ENCODE data around the gene SHQ1. TPM values are rescaled to one million over a fixed set of nuclear protein-coding genes. Genes with fewer than 3 reads are reported as not detected.
A peak's percentile ranks its signal among the peaks of the same experiment; 100 is the strongest.

SHQ1 gene
- total and polyA plus RNA-seq, 9 of the 15 experiments (the other 6 are each of a cell fraction or from before 2014, with no cell fraction given): 9.2 to 25.0 (median 14.1) TPM

DNA sequence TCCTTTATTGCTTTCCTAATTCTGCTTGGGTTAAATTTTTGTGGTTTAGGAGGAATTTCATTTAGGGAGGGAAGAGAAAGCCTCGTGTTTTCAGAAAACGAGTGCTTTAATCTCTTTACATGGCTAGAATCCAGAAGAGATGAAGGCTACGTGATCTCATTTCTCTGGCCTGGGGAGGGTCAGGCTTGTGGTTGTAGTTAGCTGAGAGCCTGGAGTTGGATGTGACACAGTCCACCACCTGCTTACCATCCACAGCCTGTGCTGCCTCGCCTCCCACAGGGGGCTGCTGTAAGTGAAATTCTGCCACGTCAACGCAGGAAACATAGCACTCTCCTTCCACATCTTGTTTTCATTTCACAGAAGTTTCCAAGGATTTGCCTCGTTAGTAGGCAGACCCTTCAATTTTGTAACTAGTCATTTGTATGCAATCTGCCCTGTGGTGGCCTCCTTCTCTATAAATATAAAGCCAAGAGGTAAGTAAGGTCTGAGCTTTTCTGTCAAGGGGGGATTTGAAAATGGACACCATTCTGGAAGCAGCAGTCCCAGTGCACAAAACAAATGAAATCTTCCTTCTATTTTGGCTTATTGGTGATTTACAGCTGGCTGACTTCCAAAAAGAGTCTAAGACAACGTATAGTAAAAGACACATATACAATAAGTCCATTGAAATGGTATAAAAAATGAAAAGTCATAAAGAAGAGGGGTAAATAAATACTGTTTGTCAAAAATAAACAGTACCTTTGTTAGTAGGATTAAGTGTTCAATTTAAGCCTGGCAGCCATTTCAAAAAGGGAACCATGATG lies 43.0 kb upstream of the SHQ1 start (continued):
- TF ChIP-seq MGA (IDR thresholded peaks at IDR 0.05): peak; percentile 29
- TF ChIP-seq NR2C2 (CRISPR knock-in tag; IDR thresholded peaks at IDR 0.05): no peak
- TF ChIP-seq NR2C2 (tag; IDR thresholded peaks at IDR 0.05): no peak
- TF ChIP-seq, protein P1, sequence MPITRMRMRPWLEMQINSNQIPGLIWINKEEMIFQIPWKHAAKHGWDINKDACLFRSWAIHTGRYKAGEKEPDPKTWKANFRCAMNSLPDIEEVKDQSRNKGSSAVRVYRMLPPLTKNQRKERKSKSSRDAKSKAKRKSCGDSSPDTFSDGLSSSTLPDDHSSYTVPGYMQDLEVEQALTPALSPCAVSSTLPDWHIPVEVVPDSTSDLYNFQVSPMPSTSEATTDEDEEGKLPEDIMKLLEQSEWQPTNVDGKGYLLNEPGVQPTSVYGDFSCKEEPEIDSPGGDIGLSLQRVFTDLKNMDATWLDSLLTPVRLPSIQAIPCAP (CRISPR knock-in tag; IDR thresholded peaks at IDR 0.05; ENCODE audit: borderline replicate concordance): no peak
- no peak for TF ChIP-seq HMG20B (CRISPR knock-in tag; IDR thresholded peaks at IDR 0.05)
- TF ChIP-seq TGIF2 (CRISPR knock-in tag; IDR thresholded peaks at IDR 0.05): no peak
- TF ChIP-seq PTBP1 (IDR thresholded peaks at IDR 0.05; ENCODE audit: low read depth, low read length): no peak
- no peak for TF ChIP-seq PREB (CRISPR knock-in tag; IDR thresholded peaks at IDR 0.05)
- peak; percentile 85; the same call in 1 of the 2 replicates for TF ChIP-seq CREB3L1 (IDR thresholded peaks at IDR 0.05; ENCODE audit: borderline replicate concordance, low read depth)
- TF ChIP-seq EP400 (IDR thresholded peaks at IDR 0.05): 0 out of 2 replicates have a peak, but pooled peaks have one; percentile 28
